ENCODE measurements around the gene DBP. TPM values are rescaled to one million over a fixed set of nuclear protein-coding genes. Genes with fewer than 3 reads are reported as not detected.

The DBP gene
- total and polyA plus RNA-seq, 2 experiments from 2014 or later = 5.7 to 6.3 TPM

DNA sequence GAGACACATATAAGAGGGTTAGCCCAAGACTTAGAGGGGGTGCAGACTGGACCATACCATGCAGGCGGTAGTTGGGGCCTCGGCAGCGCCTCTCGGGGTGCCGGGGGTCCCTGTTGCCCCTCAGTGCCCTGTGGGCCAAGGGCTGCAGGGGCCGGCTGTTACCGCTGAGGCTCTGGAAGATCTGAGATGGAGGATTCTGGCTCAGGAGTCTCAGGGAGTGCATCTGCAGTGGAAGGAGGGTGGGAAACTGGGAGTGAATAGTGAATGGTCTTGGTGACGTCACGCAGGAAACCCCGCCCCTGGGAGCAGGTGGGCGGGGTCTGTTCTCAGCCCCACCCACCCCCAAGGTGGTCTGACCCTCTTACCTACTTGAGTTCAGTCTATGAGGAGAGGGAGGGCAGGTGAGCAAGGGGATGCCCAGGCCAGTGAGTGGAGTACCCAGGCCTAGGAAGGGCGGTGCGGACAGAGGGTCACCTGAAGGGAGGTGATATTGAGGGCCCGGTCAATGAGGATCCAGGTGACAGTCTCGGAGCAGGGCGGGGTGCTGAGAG lies 1.7 kb upstream of the DBP start:
- peak overlapping the region; percentile 71 for H3K27ac ChIP-seq (ENCODE audit: low read depth)
- H3K27ac Mint-ChIP-seq = peak overlapping the region; percentile 92
- H3K4me3 Mint-ChIP-seq = peak overlapping the region; percentile 81

More for the DNA sequence above, 1.7 kb upstream of the DBP start:
- Histone ChIP-seq H3K9me2 (ENCODE audit: insufficient read depth) (no peaks in the 10 kb centered on the region), H3K27me3 (ENCODE audit: insufficient read depth) (peaks cover 21% of the 10 kb centered on the region), H3K36me3 (ENCODE audit: insufficient read depth) (no peaks in the 10 kb centered on the region), H3K4me3 (peak overlapping the region; percentile 75), H4K20me1 (replicated peaks; ENCODE audit: insufficient read depth) (no peaks in the 10 kb centered on the region), H3K79me2 (replicated peaks; ENCODE audit: insufficient read depth) (no peaks in the 10 kb centered on the region), H3K4me1 (ENCODE audit: insufficient read depth) (peaks cover 29% of the 10 kb centered on the region), H2AFZ (no peak overlapping the region), H3F3A (replicated peaks; ENCODE audit: low read depth) (peaks cover 28% of the 10 kb centered on the region), H3K4me2 (peak overlapping the region; percentile 83)
- peaks cover 18% of the 10 kb centered on the region for H3K27me3 Mint-ChIP-seq (ENCODE audit: insufficient read depth, low read depth, poor library complexity)
- peaks cover 32% of the 10 kb centered on the region for H3K36me3 Mint-ChIP-seq (ENCODE audit: low read depth)
- ATAC-seq = peak; percentile 0; the same call in 1 of the 3 replicates
- DNase-seq (ENCODE audit: low spot score) = peak; percentile 67
- no peaks in the 10 kb centered on the region for H3K9me3 Mint-ChIP-seq
- no peak for TF ChIP-seq STAT1 (IDR thresholded peaks at IDR 0.05; ENCODE audit: unreplicated experiment)
- TF ChIP-seq ZNF114 (CRISPR knock-in tag; IDR thresholded peaks at IDR 0.05) = no peak
- no peak for TF ChIP-seq JUNB (IDR thresholded peaks at IDR 0.05; ENCODE audit: unreplicated experiment)
- TF ChIP-seq NANOG (IDR thresholded peaks at IDR 0.05; ENCODE audit: borderline replicate concordance) = no peak
- TF ChIP-seq, protein P1, sequence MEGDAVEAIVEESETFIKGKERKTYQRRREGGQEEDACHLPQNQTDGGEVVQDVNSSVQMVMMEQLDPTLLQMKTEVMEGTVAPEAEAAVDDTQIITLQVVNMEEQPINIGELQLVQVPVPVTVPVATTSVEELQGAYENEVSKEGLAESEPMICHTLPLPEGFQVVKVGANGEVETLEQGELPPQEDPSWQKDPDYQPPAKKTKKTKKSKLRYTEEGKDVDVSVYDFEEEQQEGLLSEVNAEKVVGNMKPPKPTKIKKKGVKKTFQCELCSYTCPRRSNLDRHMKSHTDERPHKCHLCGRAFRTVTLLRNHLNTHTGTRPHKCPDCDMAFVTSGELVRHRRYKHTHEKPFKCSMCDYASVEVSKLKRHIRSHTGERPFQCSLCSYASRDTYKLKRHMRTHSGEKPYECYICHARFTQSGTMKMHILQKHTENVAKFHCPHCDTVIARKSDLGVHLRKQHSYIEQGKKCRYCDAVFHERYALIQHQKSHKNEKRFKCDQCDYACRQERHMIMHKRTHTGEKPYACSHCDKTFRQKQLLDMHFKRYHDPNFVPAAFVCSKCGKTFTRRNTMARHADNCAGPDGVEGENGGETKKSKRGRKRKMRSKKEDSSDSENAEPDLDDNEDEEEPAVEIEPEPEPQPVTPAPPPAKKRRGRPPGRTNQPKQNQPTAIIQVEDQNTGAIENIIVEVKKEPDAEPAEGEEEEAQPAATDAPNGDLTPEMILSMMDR (conservative IDR thresholded peaks at IDR 0.05; ENCODE audit: low read depth in 2 of 2) = no peak
- peak; percentile 88 for TF ChIP-seq POLR2AphosphoS5 (IDR thresholded peaks at IDR 0.05; ENCODE audit: low read depth)
- peak; percentile 95 for TF ChIP-seq CREB1 (CRISPR knock-in tag; IDR thresholded peaks at IDR 0.05; ENCODE audit: low read depth)
- TF ChIP-seq, protein P2, sequence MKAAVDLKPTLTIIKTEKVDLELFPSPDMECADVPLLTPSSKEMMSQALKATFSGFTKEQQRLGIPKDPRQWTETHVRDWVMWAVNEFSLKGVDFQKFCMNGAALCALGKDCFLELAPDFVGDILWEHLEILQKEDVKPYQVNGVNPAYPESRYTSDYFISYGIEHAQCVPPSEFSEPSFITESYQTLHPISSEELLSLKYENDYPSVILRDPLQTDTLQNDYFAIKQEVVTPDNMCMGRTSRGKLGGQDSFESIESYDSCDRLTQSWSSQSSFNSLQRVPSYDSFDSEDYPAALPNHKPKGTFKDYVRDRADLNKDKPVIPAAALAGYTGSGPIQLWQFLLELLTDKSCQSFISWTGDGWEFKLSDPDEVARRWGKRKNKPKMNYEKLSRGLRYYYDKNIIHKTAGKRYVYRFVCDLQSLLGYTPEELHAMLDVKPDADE (IDR thresholded peaks at IDR 0.05) = no peak
- TF ChIP-seq, protein P3, sequence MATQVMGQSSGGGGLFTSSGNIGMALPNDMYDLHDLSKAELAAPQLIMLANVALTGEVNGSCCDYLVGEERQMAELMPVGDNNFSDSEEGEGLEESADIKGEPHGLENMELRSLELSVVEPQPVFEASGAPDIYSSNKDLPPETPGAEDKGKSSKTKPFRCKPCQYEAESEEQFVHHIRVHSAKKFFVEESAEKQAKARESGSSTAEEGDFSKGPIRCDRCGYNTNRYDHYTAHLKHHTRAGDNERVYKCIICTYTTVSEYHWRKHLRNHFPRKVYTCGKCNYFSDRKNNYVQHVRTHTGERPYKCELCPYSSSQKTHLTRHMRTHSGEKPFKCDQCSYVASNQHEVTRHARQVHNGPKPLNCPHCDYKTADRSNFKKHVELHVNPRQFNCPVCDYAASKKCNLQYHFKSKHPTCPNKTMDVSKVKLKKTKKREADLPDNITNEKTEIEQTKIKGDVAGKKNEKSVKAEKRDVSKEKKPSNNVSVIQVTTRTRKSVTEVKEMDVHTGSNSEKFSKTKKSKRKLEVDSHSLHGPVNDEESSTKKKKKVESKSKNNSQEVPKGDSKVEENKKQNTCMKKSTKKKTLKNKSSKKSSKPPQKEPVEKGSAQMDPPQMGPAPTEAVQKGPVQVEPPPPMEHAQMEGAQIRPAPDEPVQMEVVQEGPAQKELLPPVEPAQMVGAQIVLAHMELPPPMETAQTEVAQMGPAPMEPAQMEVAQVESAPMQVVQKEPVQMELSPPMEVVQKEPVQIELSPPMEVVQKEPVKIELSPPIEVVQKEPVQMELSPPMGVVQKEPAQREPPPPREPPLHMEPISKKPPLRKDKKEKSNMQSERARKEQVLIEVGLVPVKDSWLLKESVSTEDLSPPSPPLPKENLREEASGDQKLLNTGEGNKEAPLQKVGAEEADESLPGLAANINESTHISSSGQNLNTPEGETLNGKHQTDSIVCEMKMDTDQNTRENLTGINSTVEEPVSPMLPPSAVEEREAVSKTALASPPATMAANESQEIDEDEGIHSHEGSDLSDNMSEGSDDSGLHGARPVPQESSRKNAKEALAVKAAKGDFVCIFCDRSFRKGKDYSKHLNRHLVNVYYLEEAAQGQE (IDR thresholded peaks at IDR 0.05; ENCODE audit: unreplicated experiment) = no peak
- no peak for TF ChIP-seq ZNF331 (CRISPR knock-in tag; IDR thresholded peaks at IDR 0.05; ENCODE audit: low read depth)
- TF ChIP-seq, protein P4, sequence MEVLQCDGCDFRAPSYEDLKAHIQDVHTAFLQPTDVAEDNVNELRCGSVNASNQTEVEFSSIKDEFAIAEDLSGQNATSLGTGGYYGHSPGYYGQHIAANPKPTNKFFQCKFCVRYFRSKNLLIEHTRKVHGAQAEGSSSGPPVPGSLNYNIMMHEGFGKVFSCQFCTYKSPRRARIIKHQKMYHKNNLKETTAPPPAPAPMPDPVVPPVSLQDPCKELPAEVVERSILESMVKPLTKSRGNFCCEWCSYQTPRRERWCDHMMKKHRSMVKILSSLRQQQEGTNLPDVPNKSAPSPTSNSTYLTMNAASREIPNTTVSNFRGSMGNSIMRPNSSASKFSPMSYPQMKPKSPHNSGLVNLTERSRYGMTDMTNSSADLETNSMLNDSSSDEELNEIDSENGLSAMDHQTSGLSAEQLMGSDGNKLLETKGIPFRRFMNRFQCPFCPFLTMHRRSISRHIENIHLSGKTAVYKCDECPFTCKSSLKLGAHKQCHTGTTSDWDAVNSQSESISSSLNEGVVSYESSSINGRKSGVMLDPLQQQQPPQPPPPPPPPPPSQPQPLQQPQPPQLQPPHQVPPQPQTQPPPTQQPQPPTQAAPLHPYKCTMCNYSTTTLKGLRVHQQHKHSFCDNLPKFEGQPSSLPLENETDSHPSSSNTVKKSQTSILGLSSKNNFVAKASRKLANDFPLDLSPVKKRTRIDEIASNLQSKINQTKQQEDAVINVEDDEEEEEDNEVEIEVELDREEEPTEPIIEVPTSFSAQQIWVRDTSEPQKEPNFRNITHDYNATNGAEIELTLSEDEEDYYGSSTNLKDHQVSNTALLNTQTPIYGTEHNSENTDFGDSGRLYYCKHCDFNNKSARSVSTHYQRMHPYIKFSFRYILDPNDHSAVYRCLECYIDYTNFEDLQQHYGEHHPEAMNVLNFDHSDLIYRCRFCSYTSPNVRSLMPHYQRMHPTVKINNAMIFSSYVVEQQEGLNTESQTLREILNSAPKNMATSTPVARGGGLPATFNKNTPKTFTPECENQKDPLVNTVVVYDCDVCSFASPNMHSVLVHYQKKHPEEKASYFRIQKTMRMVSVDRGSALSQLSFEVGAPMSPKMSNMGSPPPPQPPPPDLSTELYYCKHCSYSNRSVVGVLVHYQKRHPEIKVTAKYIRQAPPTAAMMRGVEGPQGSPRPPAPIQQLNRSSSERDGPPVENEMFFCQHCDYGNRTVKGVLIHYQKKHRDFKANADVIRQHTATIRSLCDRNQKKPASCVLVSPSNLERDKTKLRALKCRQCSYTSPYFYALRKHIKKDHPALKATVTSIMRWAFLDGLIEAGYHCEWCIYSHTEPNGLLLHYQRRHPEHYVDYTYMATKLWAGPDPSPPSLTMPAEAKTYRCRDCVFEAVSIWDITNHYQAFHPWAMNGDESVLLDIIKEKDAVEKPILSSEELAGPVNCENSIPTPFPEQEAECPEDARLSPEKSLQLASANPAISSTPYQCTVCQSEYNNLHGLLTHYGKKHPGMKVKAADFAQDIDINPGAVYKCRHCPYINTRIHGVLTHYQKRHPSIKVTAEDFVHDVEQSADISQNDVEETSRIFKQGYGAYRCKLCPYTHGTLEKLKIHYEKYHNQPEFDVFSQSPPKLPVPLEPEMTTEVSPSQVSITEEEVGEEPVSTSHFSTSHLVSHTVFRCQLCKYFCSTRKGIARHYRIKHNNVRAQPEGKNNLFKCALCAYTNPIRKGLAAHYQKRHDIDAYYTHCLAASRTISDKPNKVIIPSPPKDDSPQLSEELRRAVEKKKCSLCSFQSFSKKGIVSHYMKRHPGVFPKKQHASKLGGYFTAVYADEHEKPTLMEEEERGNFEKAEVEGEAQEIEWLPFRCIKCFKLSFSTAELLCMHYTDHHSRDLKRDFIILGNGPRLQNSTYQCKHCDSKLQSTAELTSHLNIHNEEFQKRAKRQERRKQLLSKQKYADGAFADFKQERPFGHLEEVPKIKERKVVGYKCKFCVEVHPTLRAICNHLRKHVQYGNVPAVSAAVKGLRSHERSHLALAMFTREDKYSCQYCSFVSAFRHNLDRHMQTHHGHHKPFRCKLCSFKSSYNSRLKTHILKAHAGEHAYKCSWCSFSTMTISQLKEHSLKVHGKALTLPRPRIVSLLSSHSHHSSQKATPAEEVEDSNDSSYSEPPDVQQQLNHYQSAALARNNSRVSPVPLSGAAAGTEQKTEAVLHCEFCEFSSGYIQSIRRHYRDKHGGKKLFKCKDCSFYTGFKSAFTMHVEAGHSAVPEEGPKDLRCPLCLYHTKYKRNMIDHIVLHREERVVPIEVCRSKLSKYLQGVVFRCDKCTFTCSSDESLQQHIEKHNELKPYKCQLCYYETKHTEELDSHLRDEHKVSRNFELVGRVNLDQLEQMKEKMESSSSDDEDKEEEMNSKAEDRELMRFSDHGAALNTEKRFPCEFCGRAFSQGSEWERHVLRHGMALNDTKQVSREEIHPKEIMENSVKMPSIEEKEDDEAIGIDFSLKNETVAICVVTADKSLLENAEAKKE (CRISPR knock-in tag; IDR thresholded peaks at IDR 0.05) = no peak
- no peak for TF ChIP-seq EZH2 (IDR thresholded peaks at IDR 0.05; ENCODE audit: low read depth, unreplicated experiment)
- TF ChIP-seq EZH2phosphoT487 (IDR thresholded peaks at IDR 0.05; ENCODE audit: unreplicated experiment) = no peak
- peaks cover 29% of the 10 kb centered on the region for H3K4me1 Mint-ChIP-seq

Data from GM23338 (cell line).